NCI-H774 (cell line): ENCODE measurements around the gene SMG6.
"Not testable (repeated sequence)": the region's sequence is repeated elsewhere in the genome, so short reads cannot be mapped to it uniquely, and the experiment has no call there.

ENCODE experiments used
- DNase-seq: peaks from one replicate; lab custom pipeline; 2025; lab: John Stamatoyannopoulos, UW

Gene SMG6

GRCh38 chr17:2263183-2264066 is 40.2 kb downstream of the SMG6 start:
- no peak for DNase-seq

- DNase-seq = no peak
Observed at GRCh38 chr17:2262135-2262587, 41.4 kb downstream of the SMG6 start.

- DNase-seq = no peak
Observed at GRCh38 chr17:2259769-2260536, 43.6 kb downstream of the SMG6 start.

DNA sequence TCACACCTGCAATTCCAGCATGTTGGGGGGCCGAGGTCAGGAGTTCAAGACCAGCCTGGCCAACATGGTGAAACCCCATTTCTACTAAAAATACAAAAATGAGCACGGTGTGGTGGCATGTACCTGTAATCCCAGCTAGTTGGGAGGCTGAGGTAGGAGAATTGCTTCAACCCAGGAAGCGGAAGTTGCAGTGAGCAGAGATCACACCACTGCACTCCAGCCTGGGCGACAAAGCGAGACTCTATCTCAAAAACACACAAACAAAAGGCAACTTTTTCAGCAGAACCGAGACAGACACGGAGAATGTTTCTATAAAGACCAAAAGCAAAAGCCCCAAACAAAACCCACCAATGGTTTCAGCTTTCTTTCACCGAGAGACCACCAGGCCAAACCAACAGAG is 44.8 kb downstream of the SMG6 start:
- DNase-seq = not testable (repeated sequence)

GRCh38 chr17:2253768-2254406 is 49.7 kb downstream of the SMG6 start:
- DNase-seq = no peak

DNA sequence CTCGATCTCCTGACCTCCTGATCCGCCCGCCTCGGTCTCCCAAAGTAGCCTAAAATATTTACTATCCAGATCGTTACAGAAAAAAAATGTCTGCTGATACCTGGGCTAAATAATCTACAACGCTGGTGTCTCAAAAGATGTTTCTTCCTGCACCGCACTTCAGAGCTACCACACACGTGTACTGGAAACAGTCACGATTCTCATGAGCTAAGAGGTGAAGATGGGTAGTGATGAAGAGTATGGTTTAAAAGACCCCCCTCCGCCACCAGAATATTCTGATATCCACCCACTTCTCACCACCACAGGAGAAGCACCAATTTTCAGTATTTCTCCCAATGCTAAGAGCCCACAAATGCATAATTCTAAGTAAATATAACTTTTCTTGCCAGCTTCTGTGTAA is 50.2 kb downstream of the SMG6 start:
- DNase-seq = no peak

DNA sequence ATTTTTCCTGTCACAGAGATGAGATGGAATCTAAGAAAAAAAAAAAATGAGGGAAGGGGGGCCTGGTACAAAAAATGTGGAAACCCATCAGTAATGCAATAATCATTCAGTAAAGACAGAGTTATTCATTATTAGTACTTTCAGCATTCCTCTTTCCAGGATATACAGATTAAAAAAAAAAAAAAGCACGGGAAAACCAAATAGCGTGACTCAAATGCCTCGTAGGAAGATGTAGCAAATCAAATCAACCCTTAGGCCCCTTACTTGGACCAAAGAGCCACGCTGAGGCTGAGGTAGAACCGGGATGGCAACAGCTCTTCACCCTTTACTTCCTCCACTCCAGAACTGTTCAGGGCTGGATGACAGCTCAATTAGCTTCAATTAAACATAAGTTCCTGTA is 52.5 kb downstream of the SMG6 start:
- no peak for DNase-seq

DNA sequence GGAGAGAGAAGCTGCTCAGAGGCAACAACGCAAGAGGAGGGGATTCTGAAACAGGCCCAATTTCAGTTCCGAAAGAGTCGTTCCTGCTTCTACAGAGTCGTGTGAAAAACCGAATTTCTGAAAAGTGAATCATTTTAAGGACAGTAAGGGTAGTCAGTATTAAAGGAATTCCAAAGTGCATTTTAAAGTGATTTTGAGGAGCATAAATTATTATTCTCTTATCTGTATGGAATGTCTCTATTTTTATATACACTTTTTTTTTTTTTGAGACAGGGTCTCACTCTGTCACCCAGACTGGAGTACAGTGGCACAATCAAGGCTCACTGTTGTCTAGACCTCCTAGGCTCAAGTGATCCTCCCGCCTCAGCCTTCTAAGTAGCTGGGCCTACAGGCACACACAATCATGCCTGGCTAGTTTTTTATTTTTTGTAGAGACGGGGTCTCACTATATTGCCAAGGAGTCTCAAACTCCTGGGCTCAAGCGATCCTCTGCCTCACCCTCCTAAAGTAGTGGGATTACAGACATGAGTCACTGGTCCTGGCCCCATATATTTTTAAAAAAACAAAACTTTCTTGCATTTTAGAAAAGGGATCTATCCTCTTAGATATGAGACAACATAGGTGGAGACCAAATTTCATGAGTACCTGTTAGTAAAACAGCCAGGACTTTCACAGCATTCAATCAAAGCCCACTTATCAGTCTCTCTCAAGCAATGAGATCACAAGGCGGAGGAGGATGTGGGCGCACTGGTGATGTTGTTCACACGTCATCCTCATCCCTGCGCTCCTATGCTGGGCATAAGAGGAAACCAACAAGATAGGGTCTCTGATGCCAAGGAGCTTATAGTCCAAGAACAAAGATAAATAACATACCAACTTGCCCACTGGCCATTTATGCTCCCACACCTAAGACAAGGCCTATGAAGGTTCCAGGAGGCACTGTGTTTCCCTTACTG is 53.2 kb downstream of the SMG6 start:
- DNase-seq = no peak

DNA sequence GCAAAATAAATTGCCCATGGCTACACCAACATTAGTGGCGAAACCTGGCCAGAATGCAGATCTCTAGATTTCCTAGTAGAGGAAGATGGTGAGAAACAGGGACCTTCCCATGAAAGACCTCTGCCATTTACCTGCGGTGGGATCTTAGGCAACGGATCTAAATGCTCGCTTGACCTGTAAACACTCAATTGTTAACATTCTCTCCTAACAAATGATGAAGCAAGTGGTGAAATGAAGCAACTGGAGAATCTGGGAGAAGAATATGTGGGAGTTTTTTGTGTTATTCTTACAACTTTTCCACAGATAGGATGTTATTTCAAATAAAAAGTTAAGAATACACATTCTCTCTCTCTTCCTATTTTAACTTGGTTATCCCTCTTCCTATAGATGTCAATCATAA is 56.6 kb downstream of the SMG6 start:
- DNase-seq = no peak

GRCh38 chr17:2244545-2245525 is 58.8 kb downstream of the SMG6 start:
- DNase-seq = peak; percentile 15

DNA sequence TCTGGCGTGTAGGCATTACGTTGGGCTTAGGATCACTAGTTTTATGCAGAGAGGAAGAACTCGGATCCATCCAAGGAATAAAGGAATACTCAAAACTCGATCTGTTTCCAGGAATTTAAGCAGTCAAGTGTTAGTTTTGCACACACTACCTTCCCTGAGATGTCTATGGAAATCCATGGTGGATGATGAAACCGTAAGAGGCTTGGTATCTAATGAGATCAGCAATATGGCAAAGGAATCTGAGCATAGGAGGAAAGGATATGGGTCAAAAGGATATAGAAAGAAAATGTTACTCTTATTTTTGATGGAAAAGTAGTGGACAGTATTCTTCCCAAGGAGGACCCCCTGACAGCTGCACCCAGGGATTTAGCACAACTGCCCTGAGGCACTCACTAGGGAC is 59.6 kb downstream of the SMG6 start:
- DNase-seq = no peak

- no peak for DNase-seq
Observed at GRCh38 chr17:2241823-2242222, 61.8 kb downstream of the SMG6 start.

DNA sequence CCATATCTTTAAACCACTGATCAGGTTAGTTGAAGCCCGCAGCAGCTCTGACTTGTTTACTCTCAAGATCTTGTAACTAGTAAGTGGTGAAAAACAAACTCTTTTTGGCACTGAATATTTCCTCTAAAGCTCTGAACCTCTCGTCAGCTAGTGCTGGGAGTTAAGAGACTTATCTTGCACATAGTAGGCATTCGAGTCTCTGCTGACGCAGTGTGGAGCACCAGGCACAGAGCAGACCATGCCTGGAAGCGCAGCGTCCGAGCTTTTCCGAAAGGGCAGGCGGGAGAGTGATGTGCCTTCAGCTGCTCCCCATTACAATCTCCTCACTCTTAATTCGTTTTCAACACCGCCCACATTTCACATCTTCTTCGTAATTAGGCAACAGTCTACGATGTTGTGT is 63.0 kb downstream of the SMG6 start:
- DNase-seq = no peak

GRCh38 chr17:2239882-2240430 is 63.6 kb downstream of the SMG6 start:
- no peak for DNase-seq

DNA sequence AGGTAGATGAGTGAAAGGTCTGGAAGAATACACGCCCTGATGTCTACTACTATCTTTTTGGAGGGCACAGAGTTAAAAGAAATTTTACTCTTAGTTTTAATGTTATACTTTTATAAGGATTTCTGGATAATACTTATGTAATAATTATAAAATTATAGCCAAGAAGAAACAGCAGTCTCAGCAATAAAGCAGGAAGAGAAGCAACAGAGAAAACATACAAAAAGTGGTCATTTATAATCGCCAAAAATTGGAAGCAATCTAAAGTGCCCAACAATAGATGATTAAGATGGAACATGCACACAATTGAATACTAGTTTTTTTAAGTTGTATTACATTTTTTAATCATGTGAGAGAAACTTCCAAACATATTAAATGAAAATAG is 64.4 kb downstream of the SMG6 start:
- no peak for DNase-seq

DNA sequence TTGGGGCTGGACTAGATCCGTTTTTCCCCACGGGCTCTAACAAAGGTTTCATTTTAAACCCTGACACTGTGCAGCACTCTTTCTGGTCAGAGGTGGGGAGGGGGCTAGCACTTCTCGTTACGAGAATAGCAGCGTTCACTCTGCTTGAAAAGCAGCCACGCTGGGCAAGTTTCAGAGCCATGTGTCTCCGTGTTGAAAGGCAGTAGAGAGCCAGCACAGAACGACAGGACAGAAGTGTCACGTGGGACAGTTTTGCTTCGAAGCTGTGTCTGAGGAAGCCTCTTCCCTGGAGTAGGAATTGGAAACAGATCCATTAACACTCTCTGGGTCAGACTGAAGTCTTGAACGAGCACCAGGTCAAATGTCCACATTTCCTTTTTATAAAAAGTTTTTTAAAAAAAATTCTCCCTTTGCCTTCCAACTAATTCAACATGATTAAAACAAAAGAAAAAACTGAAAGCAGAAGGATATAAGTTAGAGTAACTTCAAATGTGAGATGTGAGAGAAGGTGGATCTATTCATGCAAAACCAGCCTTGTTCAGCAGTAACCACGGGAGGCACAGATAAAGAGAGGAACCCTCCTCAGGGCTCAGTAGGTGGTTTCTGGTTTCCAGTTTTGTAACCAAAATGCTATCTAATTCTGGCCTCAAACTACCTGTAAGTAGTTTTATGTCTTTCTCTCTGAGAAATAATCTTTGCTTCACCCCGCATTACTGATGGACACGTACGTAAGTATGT is 65.0 kb downstream of the SMG6 start:
- DNase-seq = no peak

DNA sequence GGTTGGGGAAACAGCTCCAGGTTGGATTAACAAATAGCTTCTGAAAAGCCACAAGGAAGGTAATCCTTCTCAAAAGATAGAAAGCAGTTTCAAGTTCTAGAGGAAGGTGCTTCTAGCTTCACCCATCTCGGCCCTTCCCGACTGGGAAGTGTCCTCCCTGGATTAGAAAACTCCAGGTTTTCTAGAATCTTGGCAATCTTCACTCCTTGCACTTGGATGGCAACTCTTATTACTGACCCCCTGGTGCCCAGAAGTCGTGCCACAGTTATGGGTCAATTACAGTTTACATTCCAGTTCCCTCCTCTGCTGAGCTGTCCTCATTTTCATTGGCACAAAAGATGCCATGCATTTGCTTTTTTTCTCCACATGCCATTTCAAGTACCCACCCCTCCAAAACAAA is 65.6 kb downstream of the SMG6 start:
- DNase-seq = no peak

- no peak for DNase-seq
Observed at GRCh38 chr17:2237521-2237921, 66.1 kb downstream of the SMG6 start.

- DNase-seq = no peak
Observed at GRCh38 chr17:2235792-2236366, 67.7 kb downstream of the SMG6 start.
